GM18526 (cell line): ENCODE measurements around the gene APEH.

ENCODE experiments used
- POLR2A ChIP-seq: IDR thresholded peaks from 3 replicates; pipeline ENCODE4 v1.6.1; 2011; ENCODE audit not compliant: insufficient read length; ENCODE audit errors: extremely low read depth

The APEH gene

GRCh38 chr3:49727154-49727923 is 53.2 kb downstream of the APEH start:
- no peak for TF ChIP-seq POLR2A

GRCh38 chr3:49727924-49728361 is 53.8 kb downstream of the APEH start:
- TF ChIP-seq POLR2A = no peak

GRCh38 chr3:49729966-49730609 is 55.9 kb downstream of the APEH start:
- TF ChIP-seq POLR2A = no peak

GRCh38 chr3:49732597-49732996 is 58.4 kb downstream of the APEH start:
- no peak for TF ChIP-seq POLR2A

DNA sequence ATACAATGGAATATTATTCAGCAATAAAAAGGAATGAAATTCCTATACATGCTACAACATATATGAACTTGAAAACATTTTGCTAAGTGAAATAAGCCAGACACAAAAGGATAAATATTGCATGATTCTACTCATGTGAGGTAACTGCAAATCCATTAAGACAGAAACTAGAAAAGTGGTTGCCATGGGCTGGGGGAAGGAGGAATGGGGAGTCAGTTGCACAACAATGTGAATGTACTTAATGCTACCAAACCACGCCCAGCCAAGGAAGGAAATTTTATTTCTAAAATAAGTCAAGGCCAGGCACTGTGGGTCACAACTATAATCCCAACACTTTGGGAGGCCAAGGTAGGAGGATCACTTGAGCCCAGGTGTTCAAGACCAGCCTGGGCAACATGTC is 59.4 kb downstream of the APEH start:
- no peak for TF ChIP-seq POLR2A
